Lower leg skin (tissue), 3 donors: ENCODE results near the gene ZNF205.

Source experiments
- CTCF ChIP-seq, 3 donors: fragments of 450-650 bp; IDR thresholded peaks; one replicate each; pipeline ENCODE4 v1.5.1; 2016; ENCODE audit warnings: antibody characterized with exemption in 3 of 3, mild to moderate bottlenecking in 3 of 3, moderate library complexity in 2 of 3
- POLR2A ChIP-seq, 2 donors: fragments of 450-650 bp; IDR thresholded peaks; one replicate each; pipeline ENCODE4 v1.6.1; 2016 to 2017; ENCODE audit warnings: antibody characterized with exemption in 2 of 2, mild to moderate bottlenecking in 1 of 2, moderate library complexity in 1 of 2

GRCh38 chr16:3155972-3156371 lies 43.6 kb downstream of the ZNF205 start:
- no peak for TF ChIP-seq POLR2A (IDR thresholded peaks at IDR 0.05)
- no peak for TF ChIP-seq CTCF (IDR thresholded peaks at IDR 0.05)
